CD14-positive monocyte (primary cell): ENCODE results near the gene PRKAB2. TPM values are rescaled to one million over a fixed set of nuclear protein-coding genes. Genes with fewer than 3 reads are reported as not detected.
"Not testable (repeated sequence)": the region's sequence is repeated elsewhere in the genome, so short reads cannot be mapped to it uniquely, and the experiment has no call there.

Experiments
- DNase-seq, 3 donors: peaks; one replicate each; pipeline ENCODE4 v3.0.0-alpha.2; 2011 to 2022
- H2AFZ ChIP-seq: 2 replicates; pipeline ENCODE4 v1.6.0; 2012; ENCODE audit warnings: mild to moderate bottlenecking, low read depth, low read length, inconsistent platforms; ENCODE audit not compliant: insufficient read depth, poor library complexity, severe bottlenecking
- H3K27ac ChIP-seq, 2 donors: 1 replicate in 1 of 2; 2 replicates in 1 of 2; pipeline ENCODE4 v1.5.1; 2012 to 2013; ENCODE audit warnings: low read length in 2 of 2, control low read depth in 1 of 2, inconsistent platforms in 1 of 2, low read depth in 1 of 2, mild to moderate bottlenecking in 1 of 2
- H3K27me3 ChIP-seq, 2 donors: one replicate each; pipeline versions ENCODE4 v1.6.0 to v1.6.1; 2011 to 2013; ENCODE audit warnings: low read length in 2 of 2; ENCODE audit not compliant: control insufficient read depth in 2 of 2, insufficient read depth in 2 of 2
- H3K36me3 ChIP-seq, 2 donors: replicated peaks in 1 of 2; 1 replicate in 1 of 2; 2 replicates in 1 of 2; pipeline versions ENCODE4 v1.5.1 to v1.6.1; 2012 to 2013; ENCODE audit warnings: low read length in 2 of 2, control low read depth in 1 of 2, inconsistent platforms in 1 of 2, mild to moderate bottlenecking in 1 of 2; ENCODE audit not compliant: insufficient read depth in 2 of 2, control insufficient read depth in 1 of 2
- H3K4me1 ChIP-seq, 2 donors: 1 replicate in 1 of 2; 2 replicates in 1 of 2; pipeline versions ENCODE4 v1.5.1 to v1.6.1; 2012 to 2013; ENCODE audit warnings: low read length in 2 of 2, control low read depth in 1 of 2, inconsistent platforms in 1 of 2, mild to moderate bottlenecking in 1 of 2, moderate library complexity in 1 of 2; ENCODE audit not compliant: insufficient read depth in 2 of 2, control insufficient read depth in 1 of 2
- H3K4me2 ChIP-seq: replicated peaks from 2 replicates; pipeline ENCODE3; 2012; ENCODE audit warnings: low read length, moderate library complexity, mild to moderate bottlenecking; ENCODE audit not compliant: poor library complexity, severe bottlenecking; ENCODE audit errors: extremely low read depth
- H3K4me3 ChIP-seq, 3 experiments: fragments of 200-600 bp in 1 of 3; sonication (generic) in 1 of 3; replicated peaks in 1 of 3; 1 replicate in 2 of 3; 2 replicates in 1 of 3; pipeline ENCODE4 v1.5.1; 2011 to 2013; ENCODE audit warnings: low read length in 3 of 3, mild to moderate bottlenecking in 3 of 3, control low read depth in 2 of 3, low read depth in 2 of 3, inconsistent platforms in 1 of 3, moderate library complexity in 1 of 3
- H3K79me2 ChIP-seq: 2 replicates; pipeline ENCODE4 v1.6.0; 2012; ENCODE audit warnings: mild to moderate bottlenecking, control low read depth, inconsistent platforms, low read length, moderate library complexity; ENCODE audit not compliant: insufficient read depth
- H3K9ac ChIP-seq: 2 replicates; pipeline ENCODE4 v1.6.0; 2017; ENCODE audit warnings: low read length, mild to moderate bottlenecking; ENCODE audit not compliant: insufficient read depth, poor library complexity, severe bottlenecking
- H3K9me3 ChIP-seq, 2 donors: replicated peaks in 1 of 2; 1 replicate in 1 of 2; 2 replicates in 1 of 2; pipeline versions ENCODE4 v1.5.1 to v1.6.1; 2012 to 2013; ENCODE audit warnings: low read length in 2 of 2, control low read depth in 1 of 2; ENCODE audit not compliant: control insufficient read depth in 1 of 2, insufficient read depth in 1 of 2
- H4K20me1 ChIP-seq: 2 replicates; pipeline ENCODE4 v1.6.0; 2012; ENCODE audit warnings: mild to moderate bottlenecking, low read length, control low read depth, moderate library complexity; ENCODE audit not compliant: insufficient read depth
- H3K27ac Mint-ChIP-seq, 7 donors: one replicate each; pipeline ENCODE4 v1.8.0; 2020; ENCODE audit warnings: mild to moderate bottlenecking in 7 of 7, mixed read lengths in 7 of 7, moderate library complexity in 6 of 7, inconsistent platforms in 2 of 7
- H3K27me3 Mint-ChIP-seq, 3 donors: one replicate each; pipeline ENCODE4 v1.8.0; 2021 to 2022; ENCODE audit warnings: low read depth in 3 of 3, mild to moderate bottlenecking in 3 of 3, mixed read lengths in 3 of 3, moderate library complexity in 3 of 3, inconsistent platforms in 1 of 3
- H3K36me3 Mint-ChIP-seq, 2 donors: one replicate each; pipeline ENCODE4 v1.8.0; 2020; ENCODE audit warnings: mixed read lengths in 2 of 2, inconsistent platforms in 1 of 2, mild to moderate bottlenecking in 1 of 2
- H3K4me1 Mint-ChIP-seq: one replicate; pipeline ENCODE4 v1.8.0; 2020; ENCODE audit warnings: mild to moderate bottlenecking, mixed read lengths
- H3K4me3 Mint-ChIP-seq, 2 donors: one replicate each; pipeline ENCODE4 v1.8.0; 2020; ENCODE audit warnings: mild to moderate bottlenecking in 2 of 2, mixed read lengths in 2 of 2, moderate library complexity in 1 of 2
- H3K9me3 Mint-ChIP-seq, 7 donors: one replicate each; pipeline ENCODE4 v1.8.0; 2020 to 2022; ENCODE audit warnings: mixed read lengths in 7 of 7, mild to moderate bottlenecking in 6 of 7, moderate library complexity in 6 of 7, inconsistent platforms in 2 of 7
- WGBS: methylation state at CpG from one replicate; pipeline ENCODE4 v1.1.5; 2013; ENCODE audit warnings: missing lambda C conversion rate; ENCODE audit not compliant: insufficient coverage; 5-methylcytosine and 5-hydroxymethylcytosine counted together
- intact Hi-C, 2 donors: fragments of 100-400 bp; cut with micrococcal nuclease; formaldehyde crosslinking; loops; one replicate each; pipeline versions ENCODE4 v1.15.0 to v1.15.1; 2023
- polyA plus RNA-seq, 3 donors: library from polyadenylated mRNA; depleted of rRNA in 1 of 3; unstranded in 2 of 3; stranded (reverse) in 1 of 3; fragments of 300-500 nt in 2 of 3; fragments of >200 nt in 1 of 3; fragmentation: Illumina TruSeq in 2 of 3; gene quantifications; 1 replicate in 2 of 3; 2 replicates in 1 of 3; pipeline ENCODE4 v1.2.3, GENCODE V29; 2012 to 2021
- TF ChIP-seq, protein P1 (sequence below): fragments of 200-600 bp; IDR thresholded peaks from one replicate; pipeline ENCODE4 v1.8.0; 2022; ENCODE audit warnings: antibody characterized with exemption, mild to moderate bottlenecking

Gene PRKAB2
- polyA plus RNA-seq, 3 donors: 1.1 to 14.0 (median 1.7) TPM

DNA sequence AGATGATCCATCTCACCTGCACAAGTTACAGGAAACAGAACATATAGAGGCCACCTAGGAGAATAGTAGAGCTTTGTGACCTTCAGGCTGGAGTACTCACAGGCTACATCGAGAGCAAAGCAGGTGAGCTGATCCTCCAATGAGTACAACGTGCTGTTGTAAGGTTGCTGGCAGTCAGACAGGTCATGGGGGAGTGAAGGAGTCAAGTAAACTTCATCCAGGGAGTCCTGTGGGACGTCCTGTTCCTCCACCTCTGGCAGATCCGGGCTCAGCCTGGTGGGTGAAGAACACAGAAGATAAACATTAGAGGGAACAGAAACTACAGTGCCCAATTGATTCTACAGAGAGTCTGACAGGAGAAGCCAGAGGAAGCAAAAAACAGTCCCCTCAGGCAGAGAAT is 62.5 kb downstream of the PRKAB2 start:
- H3K36me3 Mint-ChIP-seq: no peaks in the 10 kb centered on the region
- no peak overlapping the region for H3K4me3 ChIP-seq
- H3K9ac ChIP-seq: no peak overlapping the region
- no peaks in the 10 kb centered on the region for H3K9me3 ChIP-seq
- intact Hi-C loops: no loop called here
- no peaks in the 10 kb centered on the region for H4K20me1 ChIP-seq
- peaks cover 7% of the 10 kb centered on the region for H3K4me1 Mint-ChIP-seq
- no peak overlapping the region for H3K4me2 ChIP-seq
- H3K9me3 Mint-ChIP-seq: no peaks in the 10 kb centered on the region
- peaks cover 1 to 5% (median 4%) of the 10 kb centered on the region in 3 donors for H3K27me3 Mint-ChIP-seq
- H3K4me1 ChIP-seq: no peaks in the 10 kb centered on the region
- no peak overlapping the region for H3K4me3 Mint-ChIP-seq
- H3K27ac Mint-ChIP-seq: no peak overlapping the region
- no peaks in the 10 kb centered on the region for H3K36me3 ChIP-seq
- H3K79me2 ChIP-seq: no peaks in the 10 kb centered on the region
- H3K27ac ChIP-seq: no peak overlapping the region
- TF ChIP-seq, protein P1, sequence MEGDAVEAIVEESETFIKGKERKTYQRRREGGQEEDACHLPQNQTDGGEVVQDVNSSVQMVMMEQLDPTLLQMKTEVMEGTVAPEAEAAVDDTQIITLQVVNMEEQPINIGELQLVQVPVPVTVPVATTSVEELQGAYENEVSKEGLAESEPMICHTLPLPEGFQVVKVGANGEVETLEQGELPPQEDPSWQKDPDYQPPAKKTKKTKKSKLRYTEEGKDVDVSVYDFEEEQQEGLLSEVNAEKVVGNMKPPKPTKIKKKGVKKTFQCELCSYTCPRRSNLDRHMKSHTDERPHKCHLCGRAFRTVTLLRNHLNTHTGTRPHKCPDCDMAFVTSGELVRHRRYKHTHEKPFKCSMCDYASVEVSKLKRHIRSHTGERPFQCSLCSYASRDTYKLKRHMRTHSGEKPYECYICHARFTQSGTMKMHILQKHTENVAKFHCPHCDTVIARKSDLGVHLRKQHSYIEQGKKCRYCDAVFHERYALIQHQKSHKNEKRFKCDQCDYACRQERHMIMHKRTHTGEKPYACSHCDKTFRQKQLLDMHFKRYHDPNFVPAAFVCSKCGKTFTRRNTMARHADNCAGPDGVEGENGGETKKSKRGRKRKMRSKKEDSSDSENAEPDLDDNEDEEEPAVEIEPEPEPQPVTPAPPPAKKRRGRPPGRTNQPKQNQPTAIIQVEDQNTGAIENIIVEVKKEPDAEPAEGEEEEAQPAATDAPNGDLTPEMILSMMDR: no peak
- no peaks in the 10 kb centered on the region for H3K27me3 ChIP-seq
- 75% methylated on average over 3 of the region's 4 CpGs for WGBS
- H2AFZ ChIP-seq: no peak overlapping the region
- DNase-seq: no peak

DNA sequence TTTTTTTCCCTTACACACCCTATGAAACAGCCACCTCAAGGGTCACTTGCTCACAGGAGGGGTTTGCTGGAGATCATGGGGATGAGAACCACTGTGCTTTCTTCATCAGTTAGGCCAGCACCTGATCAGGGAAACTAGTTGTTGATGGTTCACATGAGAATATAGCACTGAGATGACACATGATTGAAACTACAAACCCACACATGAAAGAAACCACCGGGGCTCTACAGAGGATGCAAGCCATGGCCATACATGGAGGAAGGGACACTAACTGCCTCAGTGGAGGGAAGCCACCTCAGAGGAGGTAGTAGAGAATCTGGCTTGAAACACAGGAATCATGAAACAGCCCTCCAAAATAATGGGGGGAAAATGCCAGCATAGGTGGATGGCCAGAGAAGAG is 63.2 kb downstream of the PRKAB2 start:
- no CpG with 5 or more reads among the region's 1 CpG for WGBS
- peaks cover 7% of the 10 kb centered on the region for H3K4me1 Mint-ChIP-seq

DNA sequence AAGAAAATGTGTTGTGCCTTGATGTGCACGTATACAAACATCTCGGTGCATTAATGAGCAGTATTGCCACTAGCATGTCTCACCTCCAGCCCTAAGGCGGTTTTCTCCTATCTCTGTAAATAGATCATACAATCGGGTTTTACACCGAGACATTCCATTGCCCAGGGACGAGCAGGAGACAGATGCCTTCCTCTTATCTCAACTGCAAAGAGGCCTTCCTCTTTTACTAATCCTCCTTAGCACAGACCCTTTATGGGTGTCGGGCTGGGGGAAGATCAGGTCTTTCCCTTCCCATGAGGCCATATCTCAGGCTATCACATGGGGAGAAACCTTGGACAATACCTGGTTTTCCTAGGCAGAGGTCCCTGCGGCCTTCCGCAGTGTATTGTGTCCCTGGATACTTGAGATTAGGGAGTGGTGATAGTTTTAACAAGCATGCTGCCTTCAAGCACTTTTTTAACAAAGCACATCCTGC is 65.8 kb downstream of the PRKAB2 start:
- H3K9ac ChIP-seq, H3K4me3 ChIP-seq, DNase-seq, H3K9me3 Mint-ChIP-seq, H3K27ac Mint-ChIP-seq, H3K9me3 ChIP-seq, H3K27me3 Mint-ChIP-seq, H4K20me1 ChIP-seq, H3K36me3 ChIP-seq, H3K36me3 Mint-ChIP-seq, H3K27ac ChIP-seq, H3K4me2 ChIP-seq, H2AFZ ChIP-seq, intact Hi-C loops, H3K4me1 Mint-ChIP-seq, H3K4me1 ChIP-seq, H3K27me3 ChIP-seq, H3K79me2 ChIP-seq, H3K4me3 Mint-ChIP-seq: not testable (repeated sequence)
- 79% methylated on average over 3 of the region's 9 CpGs for WGBS

More for the DNA sequence above, 63.2 kb downstream of the PRKAB2 start:
- Histone ChIP-seq H3K4me3 (no peak overlapping the region), H2AFZ (no peak overlapping the region), H4K20me1 (no peaks in the 10 kb centered on the region), H3K4me1 (no peaks in the 10 kb centered on the region), H3K9ac (no peak overlapping the region), H3K36me3 (no peaks in the 10 kb centered on the region), H3K79me2 (no peaks in the 10 kb centered on the region), H3K27me3 (no peaks in the 10 kb centered on the region), H3K4me2 (no peak overlapping the region), H3K9me3 (no peaks in the 10 kb centered on the region), H3K27ac (no peak overlapping the region)
- DNase-seq: no peak
- TF ChIP-seq, protein P1: no peak
- no peaks in the 10 kb centered on the region for H3K9me3 Mint-ChIP-seq
- no peak overlapping the region for H3K4me3 Mint-ChIP-seq
- intact Hi-C loops: no loop called here
- no peaks in the 10 kb centered on the region for H3K36me3 Mint-ChIP-seq
- H3K27me3 Mint-ChIP-seq: peaks cover 1 to 5% (median 4%) of the 10 kb centered on the region in 3 donors
- peak overlapping the region in 1 of 7 donors; percentile 67 for H3K27ac Mint-ChIP-seq
